Hindlimb muscle (tissue), 1 donor: ENCODE measurements around the gene RHEB. TPM values are rescaled to one million over a fixed set of nuclear protein-coding genes. Genes with fewer than 3 reads are reported as not detected.

Experiments
- DNase-seq: peaks from one replicate; pipeline ENCODE4 v3.0.0-alpha.2; 2013
- polyA plus RNA-seq: library from polyadenylated mRNA; unstranded; fragments of 120-200 nt; gene quantifications from one replicate; pipeline ENCODE4 v1.2.1, GENCODE V29; 2013; ENCODE audit not compliant: insufficient read length

The RHEB gene
- polyA plus RNA-seq, 1 donor, result 74.0 TPM

GRCh38 chr7:151469281-151469680 lies 50.4 kb downstream of the RHEB start:
- DNase-seq, result no peak

DNA sequence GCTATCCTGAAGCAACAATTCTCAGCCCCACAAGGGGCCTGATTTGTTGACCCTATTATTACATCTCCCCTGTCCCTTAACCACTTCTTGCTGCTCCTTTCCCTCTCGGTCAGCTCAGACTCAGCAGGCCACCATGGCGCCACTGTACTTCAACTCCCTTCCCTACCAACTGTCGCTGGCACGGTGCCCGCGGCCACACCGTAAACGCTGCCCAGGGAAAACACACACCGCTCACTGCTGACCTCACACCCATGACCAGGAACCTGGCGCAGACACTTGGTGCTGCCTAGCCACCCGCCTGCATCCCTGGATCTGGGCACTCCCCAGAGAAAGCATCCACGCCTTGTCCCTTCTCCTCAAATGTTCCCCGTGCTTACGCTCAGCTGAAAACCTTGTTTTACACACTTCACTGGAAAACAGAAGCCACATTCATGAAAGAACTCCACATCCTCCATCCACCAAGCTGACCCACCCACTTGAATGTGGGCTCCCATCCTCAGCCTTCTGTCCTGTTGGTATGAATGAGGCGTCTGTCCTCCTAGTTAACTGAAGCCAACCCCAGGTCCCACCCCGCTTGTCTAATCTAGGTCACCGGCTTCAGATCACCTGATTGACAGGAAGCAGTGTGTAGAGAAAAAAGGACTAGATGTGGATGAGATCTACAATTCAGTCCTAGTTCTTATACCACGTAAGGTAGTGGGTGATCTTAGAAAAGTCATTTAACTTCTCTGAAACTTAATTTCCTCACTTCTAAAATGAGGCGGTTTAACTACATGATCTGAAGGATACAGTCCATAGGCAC lies 51.3 kb downstream of the RHEB start:
- no peak for DNase-seq

GRCh38 chr7:151465169-151465568 lies 54.5 kb downstream of the RHEB start:
- no peak for DNase-seq

DNA sequence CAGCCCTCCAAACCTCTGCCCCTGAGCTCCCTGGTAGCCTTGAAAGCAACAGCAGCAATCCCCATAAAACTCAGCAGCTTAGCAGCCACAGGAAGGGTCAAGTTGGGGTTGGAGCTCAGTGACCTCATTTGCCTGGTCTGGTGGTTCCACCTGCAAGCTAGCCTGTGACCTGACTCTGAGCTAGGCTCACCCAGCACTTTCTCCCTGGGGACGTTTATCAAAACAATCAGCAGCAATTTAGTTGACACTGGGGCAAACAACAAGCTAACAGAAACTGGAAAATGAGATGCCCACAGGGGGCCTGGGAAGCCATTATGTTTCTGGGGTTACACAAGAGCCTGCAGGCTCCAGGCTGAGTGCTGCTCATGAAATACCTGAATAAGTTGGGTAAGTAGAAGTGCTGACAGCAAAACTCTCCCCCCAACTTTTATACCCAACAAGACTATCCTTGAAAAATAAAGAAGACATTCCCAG lies 57.4 kb downstream of the RHEB start:
- DNase-seq, result no peak

DNA sequence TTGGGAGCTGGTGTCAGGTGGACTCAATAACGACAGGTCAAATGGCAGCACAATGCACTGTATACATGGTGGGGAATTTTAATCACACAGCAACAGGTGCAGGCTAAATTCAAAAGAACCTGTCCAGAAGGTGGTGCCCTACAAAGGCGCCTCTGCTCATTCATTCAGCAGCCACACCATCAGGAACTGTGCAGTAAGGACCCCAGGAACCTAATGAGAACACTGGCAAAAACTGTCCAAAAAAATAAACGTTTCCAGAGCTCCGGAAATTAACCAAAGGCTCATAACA lies 57.8 kb downstream of the RHEB start:
- no peak for DNase-seq

GRCh38 chr7:151461096-151461941 lies 58.4 kb downstream of the RHEB start:
- no peak for DNase-seq

- no peak for DNase-seq
Measured at GRCh38 chr7:151460474-151460855, 59.2 kb downstream of the RHEB start.

DNA sequence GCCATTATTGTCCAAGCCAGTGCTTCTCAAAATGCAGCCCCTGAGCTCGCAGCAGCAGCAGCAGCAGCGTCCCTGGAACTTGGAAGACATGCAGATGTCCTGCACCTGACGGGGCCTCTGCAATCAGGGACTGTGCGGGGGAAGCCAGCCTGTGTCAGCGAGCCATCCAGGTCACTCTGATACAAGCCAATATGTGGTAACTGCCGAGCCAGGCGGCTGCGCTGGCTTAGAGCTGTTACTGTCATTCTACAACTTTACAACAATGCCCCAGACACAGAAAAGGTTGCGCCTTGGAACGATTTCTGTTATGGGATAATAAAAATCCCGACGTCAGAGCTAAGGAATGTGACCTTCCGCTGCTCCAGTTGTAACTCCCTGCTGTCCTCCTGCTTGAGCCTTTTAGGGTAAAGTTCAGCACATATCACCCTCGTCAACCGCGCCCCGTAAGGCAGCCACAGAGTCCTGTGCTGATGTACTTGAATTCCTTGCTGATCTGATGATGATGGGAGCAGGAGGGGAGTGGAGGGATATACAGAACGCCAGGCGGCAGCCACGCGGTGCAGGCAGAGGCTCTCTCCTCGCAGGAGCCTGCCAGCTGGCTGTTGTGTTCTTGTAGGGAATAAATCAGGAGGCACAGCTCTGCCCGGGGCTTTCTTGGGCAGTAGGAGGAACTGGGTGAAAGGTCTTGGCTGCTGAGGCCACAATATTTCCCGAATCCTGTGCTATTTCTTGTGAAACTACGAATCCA lies 59.8 kb downstream of the RHEB start:
- DNase-seq, result peak; percentile 79

- DNase-seq, result no peak
Measured at GRCh38 chr7:151457534-151457933, 62.2 kb downstream of the RHEB start.

- no peak for DNase-seq
Measured at GRCh38 chr7:151456782-151457181, 62.9 kb downstream of the RHEB start.

GRCh38 chr7:151456276-151456675 lies 63.4 kb downstream of the RHEB start:
- no peak for DNase-seq

DNA sequence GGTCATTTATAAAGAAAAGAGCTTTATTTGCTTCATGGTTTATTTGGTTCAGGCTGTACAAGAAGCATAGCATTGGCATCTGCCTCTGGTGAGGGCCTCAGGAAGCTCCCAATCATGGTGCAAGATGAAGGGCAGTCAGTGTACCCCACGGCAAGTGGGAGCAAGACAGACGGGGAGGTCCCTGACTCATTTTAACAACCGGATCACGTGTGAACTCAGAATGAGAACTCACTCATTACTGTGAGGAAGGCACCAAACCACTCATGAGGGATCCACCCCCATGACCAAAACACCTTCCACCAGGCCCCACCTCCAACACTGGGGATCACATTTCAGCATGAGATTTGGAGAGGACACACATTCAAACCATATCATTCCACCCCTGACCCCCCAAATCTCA lies 64.0 kb downstream of the RHEB start:
- DNase-seq, result no peak

DNA sequence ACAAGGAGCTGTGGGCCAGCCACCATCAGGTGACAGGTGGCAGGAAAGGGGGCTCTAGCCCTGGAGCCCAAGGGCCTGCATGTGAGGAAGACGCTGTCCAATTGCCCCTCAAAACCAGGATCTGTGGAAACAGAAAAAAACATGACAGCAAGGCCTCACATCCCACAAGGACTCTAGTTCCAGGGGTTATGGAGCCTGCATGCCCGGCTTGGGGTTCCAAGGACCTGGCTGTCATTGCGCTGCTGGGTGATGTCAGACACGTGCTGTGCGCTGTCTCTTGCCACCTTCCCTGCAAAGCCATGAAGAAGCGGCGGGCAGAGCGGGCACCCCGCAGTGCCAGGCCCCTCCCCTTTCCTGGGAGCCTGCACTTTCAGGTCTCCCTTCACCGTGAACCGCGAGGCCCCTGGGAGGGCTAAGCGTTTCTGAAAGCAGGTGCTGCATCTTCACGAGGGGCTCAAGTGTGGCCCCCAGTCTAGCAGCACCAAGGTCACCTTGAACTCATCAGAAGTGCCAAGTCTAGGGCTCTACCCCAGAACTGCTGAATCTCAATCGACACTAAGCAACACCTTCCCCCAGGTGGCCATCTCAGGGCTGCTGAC lies 64.7 kb downstream of the RHEB start:
- no peak for DNase-seq

GRCh38 chr7:151454305-151454704 lies 65.4 kb downstream of the RHEB start:
- DNase-seq, result no peak

DNA sequence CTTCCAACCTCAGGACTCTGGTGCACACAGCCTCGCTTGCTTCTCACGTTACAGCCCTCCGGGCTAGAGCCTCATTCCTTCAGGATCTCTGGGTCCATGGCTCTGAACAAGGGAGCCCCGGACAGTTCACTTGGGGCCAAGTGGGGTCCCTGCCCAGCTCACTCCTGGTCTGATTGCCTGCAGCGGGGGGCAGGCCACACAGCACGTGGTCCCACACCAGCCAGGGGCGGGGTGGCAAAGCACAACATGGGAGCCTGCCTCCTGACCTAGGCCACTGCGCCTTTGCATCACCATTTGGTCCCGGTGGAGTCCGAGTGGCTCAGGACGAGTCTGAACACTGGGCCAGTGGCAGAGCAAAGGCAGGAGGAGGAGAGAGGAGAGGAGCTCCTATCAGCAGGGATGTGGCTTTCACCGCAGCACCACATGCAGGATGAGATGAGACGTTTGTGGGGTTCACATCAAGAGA lies 66.3 kb downstream of the RHEB start:
- DNase-seq, result no peak

GRCh38 chr7:151452680-151453325 lies 66.9 kb downstream of the RHEB start:
- no peak for DNase-seq

GRCh38 chr7:151451626-151452571 lies 67.8 kb downstream of the RHEB start:
- DNase-seq, result no peak

- no peak for DNase-seq
Measured at GRCh38 chr7:151451156-151451555, 68.5 kb downstream of the RHEB start.

- DNase-seq, result no peak
Measured at GRCh38 chr7:151449990-151450389, 69.7 kb downstream of the RHEB start.

GRCh38 chr7:151448261-151449252 lies 71.1 kb downstream of the RHEB start:
- DNase-seq, result peak; percentile 73
